ENCODE measurements around the gene TRIM73.
"Not testable (repeated sequence)": the region's sequence is repeated elsewhere in the genome, so short reads cannot be mapped to it uniquely, and the experiment has no call there.

TRIM73 gene

GRCh38 chr7:75395329-75395728 lies at the start of gene TRIM73:
Gene TRIM73, plus strand, starts transcription at chr7:75395629. Its CDS starts 3,305 bp downstream, at chr7:75398934.
- DNase-seq (ENCODE audit: low spot score): not testable (repeated sequence)

GRCh38 chr7:75358671-75359541 lies 36.5 kb upstream of the TRIM73 start:
- DNase-seq (ENCODE audit: low spot score): peak; percentile 62

DNA sequence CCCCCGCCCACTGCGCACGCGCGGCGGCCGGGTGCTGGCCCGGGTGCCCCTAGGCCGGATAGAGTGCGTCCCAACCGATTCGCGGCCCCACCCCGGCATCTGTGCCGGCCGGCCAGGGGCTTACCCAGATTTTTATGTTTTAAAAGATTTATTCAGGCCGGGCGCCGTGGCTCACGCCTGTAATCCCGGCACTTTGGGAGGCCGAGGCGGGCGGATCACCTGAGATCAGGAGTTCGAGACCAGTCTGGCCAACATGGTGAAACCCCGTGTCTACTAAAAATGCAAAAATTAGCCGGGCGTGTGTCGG lies 35.9 kb upstream of the TRIM73 start:
- not testable (repeated sequence) for DNase-seq (ENCODE audit: low spot score)

GRCh38 chr7:75364079-75364478 lies 31.4 kb upstream of the TRIM73 start:
- DNase-seq (ENCODE audit: low spot score): not testable (repeated sequence)

- not testable (repeated sequence) for DNase-seq (ENCODE audit: low spot score)
Observed at GRCh38 chr7:75366643-75367042, 28.8 kb upstream of the TRIM73 start.

- DNase-seq (ENCODE audit: low spot score): not testable (repeated sequence)
Observed at GRCh38 chr7:75367313-75367712, 28.1 kb upstream of the TRIM73 start.

DNA sequence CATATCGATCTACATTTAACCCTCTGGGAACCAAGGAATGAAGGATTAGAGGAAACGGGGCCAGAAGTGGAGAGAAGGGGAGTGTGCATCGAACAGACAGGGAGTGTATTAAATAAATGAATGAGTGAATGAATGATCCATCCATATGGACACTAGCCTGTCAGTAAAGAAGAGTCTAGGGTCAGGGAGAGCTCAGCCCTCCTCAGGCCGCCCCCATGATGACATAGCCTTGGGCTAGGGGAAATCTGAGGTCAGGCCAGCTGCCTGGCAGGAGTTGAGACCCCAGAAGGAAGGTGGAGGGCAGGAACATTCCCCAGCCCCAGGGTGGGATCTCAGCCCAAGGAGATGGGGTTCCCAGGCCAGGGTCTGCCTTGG lies 21.3 kb upstream of the TRIM73 start:
- not testable (repeated sequence) for DNase-seq (ENCODE audit: low spot score)

DNA sequence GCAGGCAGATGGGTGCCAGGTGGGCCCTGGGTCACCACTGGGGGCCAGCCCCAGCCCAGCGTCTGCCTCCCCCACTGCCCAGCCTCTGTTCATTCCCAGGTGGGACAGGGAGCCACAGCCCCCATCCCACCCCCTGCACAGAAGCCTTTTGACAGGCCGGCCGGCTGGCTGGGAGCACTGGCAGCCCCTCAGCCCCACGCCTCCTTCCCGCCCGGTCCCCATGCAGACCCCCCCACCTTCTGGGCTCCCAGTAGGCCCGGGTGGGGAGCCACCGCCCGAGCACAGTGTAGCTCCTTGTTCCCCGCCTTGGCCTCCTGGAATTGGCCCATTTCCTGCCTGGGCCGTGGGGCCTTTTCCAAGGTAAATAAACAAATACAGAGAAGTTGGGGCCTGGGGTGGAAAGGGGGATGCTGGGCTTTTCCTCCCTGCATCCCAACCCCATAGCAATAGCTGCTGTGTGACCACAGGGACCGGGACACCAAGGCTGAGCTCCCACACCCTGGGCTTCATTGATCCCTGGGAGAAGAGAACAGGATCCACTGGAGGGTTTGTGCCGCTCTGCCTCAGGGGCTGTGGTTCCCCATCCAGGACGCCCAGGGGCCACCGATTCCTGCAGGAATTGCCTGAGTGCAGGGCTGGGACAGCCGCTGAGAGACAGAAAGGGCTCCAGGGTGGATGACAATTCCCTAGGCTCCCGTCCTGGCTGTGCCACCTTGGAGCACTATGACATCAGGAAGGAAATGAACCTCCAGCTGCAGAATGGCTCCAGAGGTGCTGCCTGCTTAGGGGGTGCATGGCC lies 20.7 kb upstream of the TRIM73 start:
- DNase-seq (ENCODE audit: low spot score): not testable (repeated sequence)

- not testable (repeated sequence) for DNase-seq (ENCODE audit: low spot score)
Observed at GRCh38 chr7:75393194-75393593, 2.2 kb upstream of the TRIM73 start.

DNA sequence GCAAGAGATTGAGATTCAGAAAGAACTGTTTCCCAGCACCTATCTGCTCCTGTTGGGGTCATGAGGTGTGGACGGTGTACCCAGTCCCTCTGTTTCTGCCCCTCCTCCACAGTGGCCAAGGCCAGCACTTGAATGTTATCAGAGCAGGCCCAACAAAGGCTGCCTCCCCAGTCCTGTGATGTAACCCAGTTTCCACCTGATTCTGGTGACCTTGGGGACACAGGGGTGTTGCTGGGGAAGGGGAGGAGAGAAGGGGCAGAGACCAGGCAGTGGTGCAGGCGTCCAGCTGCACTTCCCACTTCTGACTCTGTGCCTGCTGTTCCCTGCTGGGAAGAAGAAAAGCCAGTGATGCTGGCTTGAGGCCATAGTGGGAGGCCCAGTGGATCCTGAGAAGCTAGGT lies 2.4 kb downstream of the TRIM73 start:
- not testable (repeated sequence) for DNase-seq (ENCODE audit: low spot score)

GRCh38 chr7:75398771-75399700 lies 3.6 kb downstream of the TRIM73 start:
- not testable (repeated sequence) for DNase-seq (ENCODE audit: low spot score)

DNA sequence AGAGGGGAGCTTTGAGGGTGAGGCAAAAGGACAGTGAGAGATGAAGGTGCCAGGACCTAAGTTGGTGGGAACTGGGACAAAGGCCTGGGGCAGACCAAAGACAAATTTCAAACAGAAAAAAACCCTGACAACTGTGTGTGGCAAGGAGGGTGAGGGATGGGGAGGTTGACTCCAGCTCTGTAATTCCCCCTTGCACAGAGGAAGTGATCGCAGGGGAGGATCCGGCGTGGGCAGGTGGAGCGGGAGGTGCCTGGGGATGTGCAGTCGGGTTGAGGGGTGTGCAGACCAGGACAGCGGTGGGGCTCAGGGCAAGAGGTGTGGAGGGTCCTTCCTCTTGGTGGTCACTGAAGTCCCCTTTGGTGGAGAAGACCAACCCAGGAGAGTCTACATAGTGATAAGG lies 5.1 kb downstream of the TRIM73 start:
- DNase-seq (ENCODE audit: low spot score): not testable (repeated sequence)

DNA sequence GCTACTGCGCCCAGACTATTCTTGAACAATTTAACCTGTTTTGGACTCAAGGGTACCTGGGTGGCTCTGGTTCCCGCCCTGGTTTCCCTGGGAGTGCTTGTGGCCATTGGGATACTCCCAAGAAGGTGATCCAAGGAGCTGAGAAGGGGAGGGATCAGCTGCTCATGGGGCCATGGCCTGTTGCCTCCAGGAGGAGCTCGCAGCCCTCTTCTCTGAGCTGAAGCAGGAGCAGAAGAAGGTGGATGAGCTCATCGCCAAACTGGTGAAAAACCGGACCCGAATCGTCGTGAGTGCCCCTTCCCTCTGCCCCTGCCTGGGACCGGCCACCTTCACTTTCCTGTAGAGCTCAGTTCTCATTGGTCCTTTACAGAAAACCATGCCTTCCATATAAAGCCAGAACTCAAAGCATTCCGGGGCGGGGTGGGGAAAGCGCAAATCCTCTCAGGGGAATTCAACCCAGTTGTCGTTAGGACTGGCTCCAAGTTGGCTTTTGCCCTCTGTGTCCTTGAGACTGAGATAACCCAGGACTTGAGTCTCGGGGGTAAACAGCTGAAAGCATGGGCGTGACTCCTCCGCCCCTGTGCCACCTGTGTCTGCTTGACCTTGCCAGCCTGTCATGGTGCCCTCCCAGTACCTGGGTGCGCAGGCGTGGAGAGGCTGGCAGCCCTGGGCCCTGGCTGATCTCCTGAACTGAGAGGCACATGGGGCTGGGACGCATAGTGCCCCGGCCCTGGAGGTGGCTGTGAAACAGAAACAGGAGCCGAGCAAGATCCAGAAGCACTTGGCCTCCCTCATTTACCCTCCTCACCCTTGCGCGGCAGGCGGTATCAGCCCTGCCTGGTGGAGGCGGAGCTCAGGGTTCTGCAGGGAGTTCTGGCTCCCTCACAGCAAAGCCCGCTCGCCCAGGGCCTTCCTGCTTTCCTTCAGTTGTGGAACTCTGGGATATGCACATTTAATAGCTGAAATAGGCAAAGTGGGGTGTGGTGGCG lies 8.3 kb downstream of the TRIM73 start:
- DNase-seq (ENCODE audit: low spot score): not testable (repeated sequence)

GRCh38 chr7:75404663-75405062 lies 9.2 kb downstream of the TRIM73 start:
- not testable (repeated sequence) for DNase-seq (ENCODE audit: low spot score)

- DNase-seq (ENCODE audit: low spot score): not testable (repeated sequence)
Observed at GRCh38 chr7:75409880-75410822, 14.7 kb downstream of the TRIM73 start.

- DNase-seq (ENCODE audit: low spot score): not testable (repeated sequence)
Observed at GRCh38 chr7:75410823-75411173, 15.4 kb downstream of the TRIM73 start.

- not testable (repeated sequence) for DNase-seq (ENCODE audit: low spot score)
Observed at GRCh38 chr7:75414204-75414603, 18.8 kb downstream of the TRIM73 start.

GRCh38 chr7:75414708-75415427 lies 19.4 kb downstream of the TRIM73 start:
- not testable (repeated sequence) for DNase-seq (ENCODE audit: low spot score)

DNA sequence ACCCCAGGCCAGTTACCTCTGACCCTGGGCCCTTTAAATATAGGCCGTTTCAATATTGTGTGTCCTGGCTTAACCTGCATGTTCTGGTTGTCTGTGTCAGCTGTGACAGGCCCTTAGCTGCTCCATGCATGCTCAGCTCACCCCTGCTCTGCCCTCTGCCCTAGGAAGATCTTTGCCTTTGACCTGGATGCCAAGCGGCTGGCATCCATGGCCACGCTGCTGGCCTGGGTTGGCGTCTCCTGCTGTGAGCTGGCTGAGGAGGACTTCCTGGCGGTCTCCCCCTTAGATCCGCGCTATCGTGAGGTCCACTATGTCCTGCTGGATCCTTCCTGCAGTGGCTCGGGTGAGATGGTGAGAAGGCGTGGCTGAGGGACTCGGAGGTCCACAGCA lies 20.0 kb downstream of the TRIM73 start:
- not testable (repeated sequence) for DNase-seq (ENCODE audit: low spot score)

All from left forelimb (tissue), 1 donor.